Measurements from ENCODE around the gene C1QTNF8. TPM values are rescaled to one million over a fixed set of nuclear protein-coding genes. Genes with fewer than 3 reads are reported as not detected.

C1QTNF8 gene
- total and polyA plus RNA-seq, 2 of the 8 experiments (the other 6 are each of a cell fraction or from before 2014, with no cell fraction given) = not detected

GRCh38 chr16:1145383-1146100, 49.5 kb upstream of the C1QTNF8 start:
- Histone ChIP-seq H3K4me1 (replicated peaks in 1 of 4; ENCODE audit: control insufficient read depth in 3 of 4, insufficient read depth in 4 of 4, low read length in 3 of 4) (peaks cover 0 to 5% (median under 1%) of the 10 kb centered on the region in 4 experiments; a peak in 2 of 7 replicates), H2AFZ (ENCODE audit: low read length) (no peak overlapping the region), H2BK120ac (replicated peaks; ENCODE audit: low read depth, low read length) (peak overlapping the region; percentile 22), H3K9ac (replicated peaks in 1 of 4; ENCODE audit: extremely low read depth in 1 of 4, low read depth in 3 of 4, low read length in 3 of 4) (no peak overlapping the region), H3K79me1 (ENCODE audit: low read depth, low read length) (no peaks in the 10 kb centered on the region), H3K14ac (ENCODE audit: insufficient read length) (no peak overlapping the region), H3K23me2 (ENCODE audit: low read depth, low read length) (no peaks in the 10 kb centered on the region), H3K27ac (ENCODE audit: low read depth, low read length) (no peak overlapping the region; the same call in 1 of the 2 replicates), H4K5ac (ENCODE audit: insufficient read length, low read depth, low read length) (no peak overlapping the region), H3K4me3 (ENCODE audit: extremely low read depth in 1 of 4, insufficient read depth in 2 of 4, low read depth in 3 of 4, low read length in 4 of 4) (no peak overlapping the region), H3K4me2 (ENCODE audit: insufficient read depth in 1 of 2, low read depth in 2 of 2, low read length in 2 of 2) (no peak overlapping the region), H2BK20ac (ENCODE audit: low read length) (no peak overlapping the region), H3K9me3 (ENCODE audit: insufficient read depth in 2 of 2, low read depth in 1 of 2, low read length in 1 of 2) (peaks cover 0 to 3% of the 10 kb centered on the region in 2 experiments; a peak in 2 of 4 replicates), H3K79me2 (ENCODE audit: control insufficient read depth in 1 of 2, insufficient read depth in 2 of 2, low read length in 2 of 2) (no peaks in the 10 kb centered on the region), H2BK12ac (ENCODE audit: low read depth, low read length) (no peak overlapping the region), H3K4ac (replicated peaks; ENCODE audit: insufficient read length, low read depth, low read length) (no peak overlapping the region), H4K20me1 (replicated peaks in 1 of 2; ENCODE audit: control insufficient read depth in 1 of 2, insufficient read depth in 2 of 2, low read length in 2 of 2) (no peaks in the 10 kb centered on the region), H4K91ac (replicated peaks; ENCODE audit: insufficient read length, low read length) (no peak overlapping the region), H2BK5ac (ENCODE audit: low read depth, low read length) (no peak overlapping the region), H3K27me3 (replicated peaks in 1 of 4; ENCODE audit: control insufficient read depth in 3 of 4, extremely low read depth in 1 of 4, insufficient read depth in 3 of 4, low read length in 3 of 4) (no peaks in the 10 kb centered on the region; a peak in 3 of 7 replicates), H2BK15ac (ENCODE audit: low read length) (no peak overlapping the region), H3K36me3 (ENCODE audit: control insufficient read depth in 2 of 4, insufficient read depth in 4 of 4, low read length in 3 of 4) (no peaks in the 10 kb centered on the region), H4K8ac (ENCODE audit: extremely low read depth, insufficient read depth, low read length) (no peak overlapping the region), H3K56ac (replicated peaks; ENCODE audit: insufficient read length, low read depth, low read length) (no peak overlapping the region), H3K23ac (ENCODE audit: insufficient read length) (no peak overlapping the region), H2AK5ac (ENCODE audit: low read depth, low read length) (no peak overlapping the region), H3K18ac (ENCODE audit: extremely low read depth, low read length) (no peak overlapping the region; the same call in 1 of the 2 replicates)
- FAIRE-seq = no peak
- no peak for DNase-seq (ENCODE audit: low read depth in 1 of 2, low spot score in 2 of 2)
- ChIA-PET CTCF (ENCODE audit: partially characterized antibody) (interaction anchor here (0.8 to 2.8 kb wide), 11 partner anchors 9 to 596 kb away, joined by 3 to 10 read pairs (median 3); no protein-coding TSS in a partner anchor), POLR2A (ENCODE audit: partially characterized antibody) (interaction anchor here (0.6 to 1.5 kb wide), 3 partner anchors 13 to 692 kb away, joined by 3 read pairs; no protein-coding TSS in a partner anchor)
- 86% methylated on average over 19 of the region's 30 CpGs; no CpG with 5 or more reads in 1 of the 2 experiments for WGBS, 2 experiments (ENCODE audit: extremely low coverage in 1 of 2, insufficient coverage in 1 of 2, insufficient read length in 1 of 2, insufficient replicate concordance in 2 of 2, low coverage in 1 of 2, low lambda C conversion rate in 2 of 2, missing lambda C conversion rate in 1 of 2)
- TF ChIP-seq ATF3 (IDR thresholded peaks at IDR 0.05; ENCODE audit: insufficient read depth, low read depth, low read length) (no peak), CBX8 (IDR thresholded peaks at IDR 0.05; ENCODE audit: borderline replicate concordance, low read depth, low read length) (no peak), POLR2A (IDR thresholded peaks at IDR 0.05; ENCODE audit: control extremely low read depth in 1 of 2, low read depth in 2 of 2, low read length in 2 of 2) (no peak), RAD21 (IDR thresholded peaks at IDR 0.05 in 1 of 2, conservative IDR thresholded peaks at IDR 0.05 in 1 of 2; ENCODE audit: low read depth in 2 of 2, low read length in 2 of 2) (no peak), CREB1 (IDR thresholded peaks at IDR 0.05) (no peak), HDAC2 (IDR thresholded peaks at IDR 0.05; ENCODE audit: borderline replicate concordance in 1 of 2, low read depth in 2 of 2, low read length in 2 of 2) (no peak), CBX5 (IDR thresholded peaks at IDR 0.05; ENCODE audit: low read depth, low read length) (no peak), USF2 (IDR thresholded peaks at IDR 0.05; ENCODE audit: low read length) (no peak), CHD1 (IDR thresholded peaks at IDR 0.05; ENCODE audit: low read depth, low read length) (no peak), MAFK (IDR thresholded peaks at IDR 0.05; ENCODE audit: low read depth, low read length) (no peak)

Data from H1 (cell line).